ENCODE results near the gene MYRIP.

The MYRIP gene

DNA sequence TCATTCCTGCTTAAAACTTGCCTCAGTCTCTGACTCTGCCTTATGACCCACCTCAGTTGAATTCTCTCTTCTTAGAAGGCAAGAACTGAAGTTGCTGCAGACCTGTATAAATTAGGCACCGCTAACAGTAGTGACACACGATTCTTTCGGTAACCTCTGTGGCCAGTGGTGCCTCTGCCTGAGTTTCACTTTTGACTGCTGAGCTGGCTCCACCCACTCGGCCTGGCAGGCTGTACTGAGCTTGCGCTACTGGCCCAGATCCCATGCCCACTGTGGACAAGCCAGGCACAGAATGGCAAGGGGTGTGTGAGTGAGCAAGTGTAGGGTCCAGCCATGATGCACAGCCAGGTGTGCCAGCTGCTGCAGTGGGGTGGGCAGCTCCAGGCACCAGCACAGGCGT lies 481.0 kb downstream of the MYRIP start:
- DNase-seq (ENCODE audit: low read depth), result no peak

DNA sequence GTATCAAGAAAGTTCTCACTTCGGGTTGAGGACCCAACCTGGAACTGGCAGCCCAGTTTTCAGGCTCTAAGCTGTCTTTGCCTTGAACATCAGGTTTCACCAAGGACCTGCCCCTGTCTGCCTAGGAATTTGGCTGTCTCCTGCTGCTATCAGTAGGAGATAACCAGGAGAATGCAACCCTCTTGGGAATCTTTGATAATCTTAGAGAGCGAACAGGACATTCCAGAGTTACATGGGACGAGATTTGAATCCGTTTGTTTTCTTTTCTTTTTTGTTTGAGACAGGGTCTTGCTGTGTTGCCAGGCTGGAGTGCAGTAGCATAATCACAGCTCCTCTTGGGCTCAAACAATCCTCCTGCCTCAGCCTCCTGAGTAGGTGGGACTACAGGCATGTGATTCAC lies 482.1 kb downstream of the MYRIP start:
- DNase-seq (ENCODE audit: low read depth), result no peak

DNA sequence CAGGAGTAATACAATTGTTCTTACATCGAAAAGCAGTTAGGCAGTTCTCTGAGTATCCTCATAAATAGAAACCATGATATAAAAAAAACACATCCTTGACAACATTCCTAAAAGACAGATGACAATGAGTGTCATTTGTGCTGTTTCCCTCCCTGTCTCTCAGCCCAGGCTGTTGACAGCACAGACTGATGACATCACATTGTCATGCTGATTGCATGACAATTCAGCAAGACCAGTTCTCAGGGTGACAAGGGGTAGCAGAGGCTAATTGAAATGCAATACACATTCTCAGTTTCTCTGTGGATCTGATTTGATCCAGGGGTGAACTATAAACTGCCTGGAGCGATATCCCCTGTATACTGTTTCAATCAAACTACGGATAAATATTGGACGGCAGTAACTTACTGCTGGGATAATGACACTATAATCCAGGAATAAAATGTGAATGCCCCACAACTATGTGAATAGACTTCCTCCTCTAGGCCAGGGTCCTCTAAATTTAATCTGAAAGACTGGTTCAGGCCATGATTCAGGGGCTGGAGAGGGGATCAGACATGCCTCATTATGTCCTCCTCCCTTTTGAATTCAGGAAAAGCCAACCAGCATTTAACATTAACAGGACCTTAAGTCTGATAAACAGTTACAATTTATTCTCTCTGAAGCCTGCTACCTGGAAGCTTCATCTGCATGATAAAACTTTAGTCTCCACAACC lies 483.4 kb downstream of the MYRIP start:
- no peak for DNase-seq (ENCODE audit: low read depth)

DNA sequence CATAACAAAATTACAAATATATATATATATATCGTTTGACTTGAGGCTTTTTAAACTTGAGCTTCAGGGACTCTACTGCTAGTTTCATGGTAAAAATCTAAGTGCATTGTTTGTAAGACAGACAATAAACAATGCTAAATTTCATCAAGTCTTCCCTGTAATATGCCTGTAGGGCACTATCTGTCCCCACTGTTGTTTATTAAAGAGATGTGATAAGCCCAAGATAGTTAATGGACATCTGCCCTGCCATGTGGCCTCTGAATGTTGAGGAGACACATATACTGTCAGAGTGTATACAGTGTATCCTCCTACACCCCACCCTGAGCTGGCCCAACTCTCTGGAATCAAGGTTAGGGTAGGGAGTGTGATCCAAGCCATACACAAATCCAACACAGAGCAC lies 485.0 kb downstream of the MYRIP start:
- DNase-seq (ENCODE audit: low read depth), result no peak

DNA sequence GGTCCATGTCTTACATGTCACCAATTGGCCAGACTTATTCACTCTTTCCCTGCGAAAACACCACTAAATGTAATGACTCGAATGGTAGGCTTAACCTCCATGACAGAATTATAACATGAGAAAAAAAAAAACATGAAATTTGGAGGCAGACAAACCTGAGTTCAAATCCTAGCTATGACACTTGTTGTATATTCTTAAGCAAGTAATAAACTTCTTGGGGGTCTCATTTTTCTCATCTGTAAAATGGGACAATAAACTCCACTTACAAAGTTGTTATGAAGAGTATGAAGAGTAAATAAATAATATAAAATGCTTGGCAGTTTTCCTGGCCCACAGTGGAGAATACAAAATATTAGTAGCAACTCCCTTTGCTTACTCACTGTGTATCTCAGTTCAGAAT lies 488.7 kb downstream of the MYRIP start:
- no peak for DNase-seq (ENCODE audit: low read depth)

DNA sequence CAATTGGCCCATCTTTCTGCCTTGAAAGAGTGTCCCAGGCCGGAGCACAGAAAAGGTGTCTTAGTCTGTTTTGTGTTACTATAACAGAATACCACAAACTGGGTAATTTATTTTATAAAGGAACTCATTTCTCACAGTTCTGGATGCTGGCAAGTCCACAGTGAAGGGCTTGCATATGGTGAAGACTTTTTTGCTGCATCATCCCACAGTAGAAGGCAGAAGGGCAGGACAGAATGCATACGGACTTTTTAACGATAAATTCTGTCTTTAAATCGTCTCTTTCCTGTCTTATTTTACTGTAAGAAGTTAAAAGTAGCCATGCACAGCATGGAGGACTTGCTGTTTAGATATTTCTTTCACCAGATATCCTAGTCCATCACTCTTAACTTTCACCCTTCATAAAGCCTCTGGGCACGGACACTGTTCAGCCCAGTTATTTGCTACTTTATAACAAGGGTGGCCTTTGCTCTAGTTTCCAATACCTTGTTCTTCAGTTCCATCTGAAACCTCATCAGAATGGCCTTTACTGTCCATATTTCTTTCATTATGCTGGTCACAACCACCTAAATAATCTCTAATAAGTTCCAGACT lies 489.8 kb downstream of the MYRIP start:
- no peak for DNase-seq (ENCODE audit: low read depth)

DNA sequence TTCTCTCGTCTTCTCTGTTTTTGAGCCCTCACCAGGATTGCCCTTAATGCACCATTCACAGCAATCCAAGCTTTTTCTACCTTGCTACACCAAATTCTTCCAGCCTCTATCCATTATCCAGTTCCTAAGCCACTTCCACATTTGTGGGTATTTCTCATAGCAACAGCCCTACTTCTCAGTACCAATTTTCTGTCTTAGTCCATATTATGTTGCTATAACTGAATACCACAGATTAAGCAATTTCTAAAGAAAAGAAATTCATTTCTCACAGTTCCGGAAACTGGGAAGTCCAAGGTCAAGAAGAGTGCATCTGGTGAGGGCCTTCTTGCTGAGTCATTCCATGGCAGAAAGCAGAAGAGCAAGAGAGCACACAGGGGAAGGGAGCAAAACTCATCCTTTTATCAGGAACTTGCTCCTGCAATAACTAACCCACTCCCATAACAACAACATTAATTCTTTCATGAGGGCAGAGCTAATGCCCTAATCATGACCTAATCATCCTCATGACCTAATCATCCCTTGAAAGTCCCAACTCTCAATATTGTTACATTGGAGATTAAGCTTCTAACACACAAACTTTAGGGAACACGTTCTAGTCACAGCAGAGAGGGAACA lies 490.4 kb downstream of the MYRIP start:
- DNase-seq (ENCODE audit: low read depth), result peak; percentile 98

DNA sequence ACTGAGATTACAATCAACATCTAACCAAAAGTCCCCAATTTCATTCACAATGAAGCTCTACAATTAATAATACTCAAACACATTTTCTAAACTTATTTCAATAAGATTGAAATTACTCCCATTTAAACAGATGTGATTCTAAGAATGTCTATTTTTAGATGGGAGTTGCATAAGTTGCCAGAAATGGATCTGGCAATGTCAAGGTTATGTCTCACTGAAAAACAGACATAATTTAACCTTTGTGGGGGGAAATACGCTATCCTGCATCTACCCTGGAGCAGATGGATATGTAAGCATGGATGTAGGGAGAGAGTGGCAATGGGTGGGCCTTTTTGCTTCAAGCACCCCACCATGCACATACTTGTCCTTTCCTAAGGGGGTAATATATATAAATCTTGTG lies 493.4 kb downstream of the MYRIP start:
- no peak for DNase-seq (ENCODE audit: low read depth)

DNA sequence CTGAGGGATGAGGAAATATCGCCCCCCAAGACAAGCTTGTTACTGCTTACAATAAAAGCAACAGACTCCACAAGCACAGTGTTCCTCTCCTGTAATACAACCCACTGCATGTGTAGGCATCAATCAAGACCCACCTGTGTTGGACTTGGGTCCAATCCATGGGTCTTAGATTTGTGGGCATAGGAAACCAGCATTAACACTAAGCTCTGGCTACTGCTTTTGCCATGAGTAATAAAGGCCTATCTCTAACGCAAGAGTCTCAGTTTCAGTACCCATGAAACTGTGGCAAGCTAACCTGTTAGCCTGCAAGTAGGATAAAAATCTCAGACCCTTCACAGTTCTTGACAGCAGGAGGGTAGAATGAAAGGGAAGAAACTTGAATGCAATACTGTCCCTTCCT lies 494.9 kb downstream of the MYRIP start:
- no peak for DNase-seq (ENCODE audit: low read depth)

DNA sequence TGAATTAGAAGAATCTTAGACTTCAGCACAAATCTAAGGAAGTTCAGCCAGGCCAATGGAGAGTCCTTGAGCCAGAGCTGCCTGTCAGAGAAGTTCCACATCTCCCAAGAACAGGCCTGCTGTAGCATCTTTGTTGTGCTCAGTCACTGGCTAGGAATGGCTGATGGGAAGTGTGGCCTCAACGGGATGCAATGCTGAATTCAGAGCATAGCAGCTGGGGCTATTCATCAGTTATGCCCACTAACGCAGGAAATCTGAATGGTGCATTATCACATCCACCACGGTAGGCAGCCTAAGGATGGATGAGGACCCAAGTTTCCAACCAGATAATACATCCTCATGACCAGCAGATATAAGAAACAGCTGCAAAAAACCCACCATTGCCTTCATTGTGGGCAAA lies 496.9 kb downstream of the MYRIP start:
- DNase-seq (ENCODE audit: low read depth), result peak; percentile 70

DNA sequence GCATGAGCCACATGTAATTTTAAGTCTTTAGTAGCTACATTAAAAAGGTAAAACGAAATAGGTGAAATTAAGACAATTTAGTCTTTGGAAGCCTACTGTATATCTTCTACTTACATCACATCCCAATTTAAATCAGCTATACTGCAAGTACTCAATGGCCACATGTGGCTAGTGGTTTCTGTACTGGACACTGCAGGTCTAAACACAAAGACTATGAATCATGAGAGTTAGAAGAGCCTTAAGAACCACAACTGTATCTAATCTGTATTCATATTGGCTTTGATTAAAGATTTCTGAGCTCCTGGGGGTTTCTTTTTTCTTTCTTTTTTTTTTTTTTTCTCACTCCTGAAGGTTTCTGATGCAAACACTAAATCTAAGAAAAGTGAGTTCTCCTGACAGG lies 497.8 kb downstream of the MYRIP start:
- peak; percentile 51 for DNase-seq (ENCODE audit: low read depth)

DNA sequence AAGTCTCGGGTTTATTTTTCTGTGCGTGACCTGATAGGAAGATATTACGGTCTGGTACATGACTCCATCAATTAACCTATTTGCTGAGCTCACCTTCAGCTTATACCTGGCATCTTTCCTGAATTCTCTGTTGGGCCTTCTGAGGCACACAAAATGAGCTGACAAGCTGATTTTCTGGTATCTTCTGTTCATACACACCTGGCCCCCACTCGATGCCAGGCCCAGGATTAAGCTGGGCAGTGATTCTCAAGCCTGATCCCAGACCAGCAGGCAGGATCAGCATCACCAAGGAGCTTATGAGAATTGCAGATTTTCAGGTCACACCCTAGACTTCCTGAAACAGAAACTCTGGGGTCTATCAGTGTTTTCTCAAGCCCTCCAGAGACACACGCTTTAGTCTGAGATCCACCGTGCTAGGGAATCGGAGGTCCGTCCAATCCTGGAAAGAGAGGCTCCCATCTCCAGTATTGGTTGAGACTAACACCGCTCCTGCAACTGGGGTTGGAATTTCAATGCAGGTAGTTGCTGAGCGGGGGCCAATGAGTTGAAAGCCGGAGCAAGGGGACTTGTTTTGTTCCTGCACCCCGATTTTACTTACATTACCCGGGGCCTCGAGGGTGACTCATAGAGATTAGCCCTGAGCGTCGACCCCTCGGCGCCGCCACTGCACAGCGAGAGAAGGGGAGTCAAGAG lies 499.5 kb downstream of the MYRIP start:
- DNase-seq (ENCODE audit: low read depth), result no peak

DNA sequence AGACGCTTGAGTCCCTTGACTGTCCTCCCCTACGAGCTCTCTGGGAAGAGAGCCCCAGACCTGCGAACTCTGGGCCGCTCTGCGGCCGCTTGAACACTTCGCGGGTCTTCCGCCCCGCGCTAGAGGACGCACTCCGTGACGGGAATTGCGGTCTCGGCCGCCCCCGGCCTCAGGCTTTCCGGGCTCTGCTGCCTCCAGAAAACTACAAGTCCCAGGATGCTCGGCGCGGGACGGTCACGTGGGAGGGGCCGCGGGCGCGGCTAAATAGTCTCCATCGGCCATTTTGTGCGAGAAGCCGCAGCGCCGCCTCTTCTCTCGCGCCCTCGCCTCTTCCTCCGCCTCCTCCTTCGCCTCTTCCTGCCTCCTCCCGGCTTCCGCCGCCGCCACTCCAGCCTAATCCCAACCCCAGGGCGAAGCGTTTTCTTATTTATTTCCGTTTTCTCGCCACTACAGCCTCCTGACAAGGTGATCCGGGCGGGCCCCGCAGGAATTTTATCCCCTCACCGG lies 500.1 kb downstream of the MYRIP start, which contains the start of gene EIF1B:
Gene EIF1B, plus strand, starts transcription at position 290 of the 507 bp plus-strand sequence. CDS start 235 bp downstream, outside the sequence.
- peak; percentile 95 for DNase-seq (ENCODE audit: low read depth)

All from amniotic epithelial cell (primary cell).